Mammary epithelial cell (primary cell): ENCODE results near the gene OSBPL7.

Experiments used
- CTCF ChIP-seq, 2 donors: IDR thresholded peaks in 1 of 2; conservative IDR thresholded peaks in 1 of 2; 2 replicates each; pipeline ENCODE4 v1.5.1; 2011 to 2012; ENCODE audit warnings: inconsistent platforms in 2 of 2, low read length in 2 of 2, mild to moderate bottlenecking in 2 of 2, control low read depth in 1 of 2, low read depth in 1 of 2; ENCODE audit not compliant: insufficient read depth in 1 of 2; ENCODE audit errors: extremely low read depth in 1 of 2
- EZH2 ChIP-seq: IDR thresholded peaks from 2 replicates; pipeline ENCODE4 v1.6.1; 2012; ENCODE audit warnings: low read length, inconsistent platforms, borderline replicate concordance

- no peak for TF ChIP-seq CTCF (conservative IDR thresholded peaks at IDR 0.05 in 1 of 2, IDR thresholded peaks at IDR 0.05 in 1 of 2; ENCODE audit: extremely low read depth in 1 of 2, insufficient read depth in 1 of 2, low read depth in 1 of 2, low read length in 2 of 2)
- no peak for TF ChIP-seq EZH2
These were observed 49.5 kb upstream of the OSBPL7 start for GRCh38 chr17:47871048-47871447.
